ENCODE measurements around the gene ADARB1. TPM values are rescaled to one million over a fixed set of nuclear protein-coding genes. Genes with fewer than 3 reads are reported as not detected.

ADARB1 gene
- total and polyA plus RNA-seq, 2 experiments from 2014 or later: 4.8 to 14.8 TPM

GRCh38 chr21:45120975-45121374, 46.6 kb downstream of the ADARB1 start:
- H3K4me2 ChIP-seq: no peak overlapping the region

More at GRCh38 chr21:45120975-45121374, 46.6 kb downstream of the ADARB1 start:
- no peak overlapping the region for H3K27ac Mint-ChIP-seq
- DNase-seq (ENCODE audit: low spot score) (no peak), ATAC-seq (no peak)
- Histone ChIP-seq H3K27me3 (ENCODE audit: insufficient read depth) (no peaks in the 10 kb centered on the region), H3F3A (replicated peaks; ENCODE audit: low read depth) (no peaks in the 10 kb centered on the region), H3K36me3 (ENCODE audit: insufficient read depth) (no peaks in the 10 kb centered on the region), H3K4me3 (no peak overlapping the region), H3K27ac (ENCODE audit: low read depth) (no peak overlapping the region), H3K4me1 (ENCODE audit: insufficient read depth) (no peaks in the 10 kb centered on the region), H3K79me2 (replicated peaks; ENCODE audit: insufficient read depth) (no peaks in the 10 kb centered on the region), H4K20me1 (replicated peaks; ENCODE audit: insufficient read depth) (no peaks in the 10 kb centered on the region; the same call in 1 of the 2 replicates), H2AFZ (no peak overlapping the region), H3K9me2 (ENCODE audit: insufficient read depth) (no peaks in the 10 kb centered on the region)
- no peak overlapping the region for H3K4me3 Mint-ChIP-seq
- no peaks in the 10 kb centered on the region for H3K9me3 Mint-ChIP-seq
- no peaks in the 10 kb centered on the region for H3K36me3 Mint-ChIP-seq (ENCODE audit: low read depth)
- H3K4me1 Mint-ChIP-seq: no peaks in the 10 kb centered on the region; the same call in 1 of the 3 replicates
- H3K27me3 Mint-ChIP-seq (ENCODE audit: insufficient read depth, low read depth, poor library complexity): no peaks in the 10 kb centered on the region
- TF ChIP-seq EZH2 (IDR thresholded peaks at IDR 0.05; ENCODE audit: low read depth, unreplicated experiment): no peak
- TF ChIP-seq CREB1 (CRISPR knock-in tag; IDR thresholded peaks at IDR 0.05; ENCODE audit: low read depth): no peak
- no peak for TF ChIP-seq REST (IDR thresholded peaks at IDR 0.05; ENCODE audit: unreplicated experiment)
- TF ChIP-seq JUNB (IDR thresholded peaks at IDR 0.05; ENCODE audit: unreplicated experiment): no peak
- no peak for TF ChIP-seq NANOG (IDR thresholded peaks at IDR 0.05; ENCODE audit: borderline replicate concordance)
- no peak for TF ChIP-seq ETS1 (IDR thresholded peaks at IDR 0.05)
- no peak for TF ChIP-seq CTCF (conservative IDR thresholded peaks at IDR 0.05; ENCODE audit: low read depth in 2 of 2)
- no peak for TF ChIP-seq ZNF331 (CRISPR knock-in tag; IDR thresholded peaks at IDR 0.05; ENCODE audit: low read depth)
- no peak for TF ChIP-seq ZNF114 (CRISPR knock-in tag; IDR thresholded peaks at IDR 0.05)
- TF ChIP-seq EZH2phosphoT487 (IDR thresholded peaks at IDR 0.05; ENCODE audit: unreplicated experiment): no peak
- TF ChIP-seq ZNF462 (CRISPR knock-in tag; IDR thresholded peaks at IDR 0.05): no peak
- TF ChIP-seq STAT1 (IDR thresholded peaks at IDR 0.05; ENCODE audit: unreplicated experiment): no peak
- TF ChIP-seq POLR2AphosphoS5 (IDR thresholded peaks at IDR 0.05; ENCODE audit: low read depth): no peak
